AG09319 (cell line): Measurements from ENCODE around the gene CHN2.

ENCODE experiments used
- DNase-seq: peaks from one replicate; pipeline ENCODE4 v3.0.0-alpha.2; 2010; ENCODE audit warnings: low read depth; ENCODE audit errors: extremely low read depth
- TF ChIP-seq, protein P1 (sequence below): IDR thresholded peaks from 2 replicates; pipeline ENCODE4 v1.5.1; 2011; ENCODE audit warnings: low read depth, mild to moderate bottlenecking, inconsistent platforms, low read length, moderate library complexity

Gene CHN2

DNA sequence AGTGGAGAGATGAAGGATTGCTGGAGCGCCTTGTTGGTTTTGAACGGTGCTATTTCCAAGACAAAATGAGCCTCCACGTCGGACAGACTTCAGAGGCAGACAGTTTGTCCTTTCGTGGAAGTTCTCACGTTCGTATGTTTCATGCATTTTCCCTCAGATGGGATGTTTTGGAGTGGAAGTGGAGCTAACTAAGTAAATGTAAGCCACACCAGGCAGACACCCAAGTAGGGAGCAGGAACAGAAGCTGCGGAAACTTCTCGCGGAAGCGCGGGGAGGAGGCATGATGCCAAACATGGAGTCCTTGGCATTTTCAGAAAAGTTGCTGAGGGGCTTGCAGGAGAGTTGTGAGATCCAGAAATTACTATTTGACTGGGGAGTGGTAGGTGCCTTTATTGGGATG lies 223.5 kb downstream of the CHN2 start:
- DNase-seq: no peak
- TF ChIP-seq, protein P1, sequence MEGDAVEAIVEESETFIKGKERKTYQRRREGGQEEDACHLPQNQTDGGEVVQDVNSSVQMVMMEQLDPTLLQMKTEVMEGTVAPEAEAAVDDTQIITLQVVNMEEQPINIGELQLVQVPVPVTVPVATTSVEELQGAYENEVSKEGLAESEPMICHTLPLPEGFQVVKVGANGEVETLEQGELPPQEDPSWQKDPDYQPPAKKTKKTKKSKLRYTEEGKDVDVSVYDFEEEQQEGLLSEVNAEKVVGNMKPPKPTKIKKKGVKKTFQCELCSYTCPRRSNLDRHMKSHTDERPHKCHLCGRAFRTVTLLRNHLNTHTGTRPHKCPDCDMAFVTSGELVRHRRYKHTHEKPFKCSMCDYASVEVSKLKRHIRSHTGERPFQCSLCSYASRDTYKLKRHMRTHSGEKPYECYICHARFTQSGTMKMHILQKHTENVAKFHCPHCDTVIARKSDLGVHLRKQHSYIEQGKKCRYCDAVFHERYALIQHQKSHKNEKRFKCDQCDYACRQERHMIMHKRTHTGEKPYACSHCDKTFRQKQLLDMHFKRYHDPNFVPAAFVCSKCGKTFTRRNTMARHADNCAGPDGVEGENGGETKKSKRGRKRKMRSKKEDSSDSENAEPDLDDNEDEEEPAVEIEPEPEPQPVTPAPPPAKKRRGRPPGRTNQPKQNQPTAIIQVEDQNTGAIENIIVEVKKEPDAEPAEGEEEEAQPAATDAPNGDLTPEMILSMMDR: no peak

DNA sequence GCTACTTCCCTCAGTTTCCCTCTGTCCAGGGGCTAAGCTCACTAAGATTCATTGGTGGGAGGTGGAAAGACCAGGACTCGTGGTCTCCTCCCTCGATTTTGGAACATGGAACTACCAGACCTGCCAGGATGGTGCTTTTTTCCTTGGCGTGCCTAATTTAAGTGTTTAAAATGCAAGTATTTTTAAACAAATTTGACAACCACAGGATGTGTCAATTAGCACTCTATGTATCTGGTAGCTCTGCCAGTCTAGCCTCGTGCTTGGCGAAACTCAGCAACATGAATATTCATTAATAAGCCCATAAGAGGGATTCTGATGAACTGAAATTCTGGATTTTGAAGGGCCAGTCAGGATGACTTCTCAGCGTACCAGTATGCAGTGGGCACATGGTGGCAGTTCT lies 224.1 kb downstream of the CHN2 start:
- DNase-seq: no peak
- TF ChIP-seq, protein P1: no peak

DNA sequence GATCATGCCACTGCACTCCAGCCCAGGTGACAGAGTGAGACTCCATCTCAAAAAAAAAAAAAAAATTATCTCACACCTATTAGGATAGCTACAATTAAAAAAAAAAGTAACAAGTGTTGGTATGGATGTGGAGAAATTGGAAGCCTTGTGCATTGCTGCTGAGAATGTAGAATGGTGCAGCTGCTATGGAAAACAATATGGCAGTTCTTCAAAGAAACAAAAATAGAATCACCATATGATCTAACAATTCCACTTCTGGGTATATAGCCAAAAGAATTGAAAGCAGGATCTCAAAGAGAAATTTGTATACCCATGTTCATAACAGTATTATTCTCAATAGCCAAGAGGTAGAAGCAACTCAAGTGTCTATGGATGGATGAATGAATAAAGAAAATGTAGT lies 225.4 kb downstream of the CHN2 start:
- no peak for DNase-seq
- TF ChIP-seq, protein P1: no peak

DNA sequence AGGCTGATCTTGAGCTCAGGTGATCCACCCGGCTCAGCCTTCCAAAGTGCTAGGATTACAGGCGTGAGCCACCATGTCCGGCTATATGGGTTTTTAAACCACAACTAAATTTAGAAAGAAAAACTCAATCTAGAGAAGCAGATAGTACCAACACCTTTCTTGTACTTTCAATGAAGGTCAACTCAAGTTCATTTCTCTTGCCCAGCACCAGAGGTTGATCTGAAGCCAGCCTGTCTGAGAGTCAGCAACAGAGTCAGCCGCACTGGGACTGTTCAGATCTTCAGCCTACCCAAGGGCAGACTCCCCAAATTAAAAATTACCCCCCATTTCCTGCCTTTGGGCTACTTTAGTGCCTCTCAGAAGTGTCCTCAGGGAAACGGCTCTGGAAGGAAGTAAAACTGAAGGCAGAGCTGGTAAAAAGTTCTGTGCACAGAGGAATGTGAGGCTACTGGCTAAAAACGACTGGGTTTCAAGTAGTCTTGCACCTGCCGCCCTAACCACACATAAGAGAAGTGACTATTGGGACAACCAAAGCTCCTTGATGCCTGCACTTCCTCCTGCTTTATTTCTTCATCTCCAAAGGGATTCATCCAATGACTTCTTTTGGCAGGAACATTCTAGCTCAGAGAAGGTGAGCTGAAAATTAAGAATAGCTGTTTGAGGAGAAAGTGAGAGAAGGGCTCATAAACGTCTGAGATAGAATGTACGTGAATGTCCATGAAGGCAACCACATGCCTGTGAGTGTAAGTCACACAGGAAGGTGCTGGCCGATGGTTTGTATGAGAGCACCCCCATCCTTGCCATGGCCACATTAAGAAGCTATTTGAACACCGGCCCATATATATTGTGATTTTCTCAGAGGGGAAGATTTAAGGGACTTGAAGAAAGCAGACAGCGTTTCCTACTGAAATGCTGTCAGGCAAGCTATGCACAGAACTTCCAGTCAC lies 226.7 kb downstream of the CHN2 start:
- TF ChIP-seq, protein P1: no peak

DNA sequence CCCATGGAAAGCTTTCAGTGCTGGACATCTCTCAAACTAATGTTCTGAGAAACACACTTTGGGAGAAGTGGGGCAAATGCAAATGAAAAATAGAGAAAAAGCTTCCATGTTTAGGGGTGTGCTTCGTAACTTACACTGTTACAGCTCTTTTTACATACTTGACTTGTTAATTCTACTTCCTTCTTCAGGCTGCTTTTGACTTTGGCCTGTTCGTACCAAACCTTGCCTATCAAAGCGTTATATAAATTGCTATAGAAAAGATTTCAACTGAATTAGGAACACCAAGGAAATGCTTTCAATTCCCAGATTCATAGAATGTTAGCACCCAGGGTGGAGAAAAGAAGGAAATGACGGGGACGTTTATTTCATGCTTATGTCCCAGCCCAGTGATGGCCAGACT lies 228.3 kb downstream of the CHN2 start:
- TF ChIP-seq, protein P1: no peak

More for the DNA sequence above, 226.7 kb downstream of the CHN2 start:
- no peak for DNase-seq

DNA sequence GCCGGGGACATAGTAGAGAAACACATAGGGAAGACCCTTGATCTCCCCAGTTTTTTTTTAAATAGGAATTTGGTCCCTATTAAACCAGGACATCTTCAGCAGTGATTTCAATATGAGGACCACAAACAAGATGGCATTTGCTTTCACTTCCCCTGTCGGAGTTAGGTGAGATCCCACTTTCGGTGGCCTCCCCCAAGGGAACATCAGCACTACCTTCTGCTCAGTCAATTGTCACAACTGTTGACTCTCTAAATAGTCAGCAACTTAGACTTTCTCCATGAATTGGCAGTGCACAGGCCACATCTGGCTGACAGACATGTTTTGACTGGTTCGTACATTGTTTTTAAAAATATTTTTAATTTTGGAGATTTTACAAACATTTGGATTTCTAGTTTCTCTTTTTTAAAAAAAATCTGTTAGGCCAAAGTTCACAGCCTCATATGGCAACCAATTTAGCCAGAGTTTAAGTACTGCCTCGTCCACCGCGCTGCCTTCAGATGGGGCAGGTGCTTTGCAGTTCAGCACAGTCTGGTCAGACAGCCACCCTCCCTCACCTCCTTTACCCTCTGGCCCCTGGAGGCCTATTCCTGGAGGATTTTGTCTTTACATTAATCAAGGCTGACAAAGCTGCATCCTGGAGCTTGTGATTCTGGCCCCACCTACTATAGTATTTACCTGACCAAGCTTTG lies 229.9 kb downstream of the CHN2 start:
- TF ChIP-seq, protein P1: no peak
- DNase-seq: no peak

More for the DNA sequence above, 228.3 kb downstream of the CHN2 start:
- DNase-seq: no peak

DNA sequence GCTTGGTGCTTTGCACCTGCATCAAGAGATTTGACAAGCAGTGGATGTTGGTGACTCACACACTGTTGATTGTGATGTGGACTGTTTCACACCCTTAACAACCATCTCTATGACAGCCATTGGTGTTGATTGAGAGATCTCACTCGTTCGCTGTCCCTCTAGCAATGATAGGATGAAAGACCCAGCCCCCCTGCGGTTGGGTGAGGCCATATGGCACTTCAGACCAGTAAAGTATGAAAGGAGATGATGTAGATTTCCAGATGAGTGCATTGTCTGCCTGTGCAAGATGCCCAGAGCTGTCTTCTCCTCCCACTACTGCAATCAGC lies 230.4 kb downstream of the CHN2 start:
- TF ChIP-seq, protein P1: no peak

More for the DNA sequence above, 230.4 kb downstream of the CHN2 start:
- DNase-seq: no peak
